GM12891 (cell line): ENCODE data around the gene GMDS.
"Not testable (repeated sequence)": the region's sequence is repeated elsewhere in the genome, so short reads cannot be mapped to it uniquely, and the experiment has no call there.

ENCODE experiments used
- POLR2A ChIP-seq: IDR thresholded peaks from 2 replicates; pipeline ENCODE4 v1.6.1; 2011; ENCODE audit warnings: low read depth, low read length, control low read depth
- TAF1 ChIP-seq: IDR thresholded peaks from 2 replicates; pipeline ENCODE4 v1.6.1; 2011; ENCODE audit warnings: low read depth, low read length, control low read depth

- not testable (repeated sequence) for TF ChIP-seq POLR2A, TAF1
Measured at GRCh38 chr6:1690656-1691055, 554.7 kb downstream of the GMDS start.
